K562 (cell line): ENCODE data around the gene B3GALNT2. TPM values are rescaled to one million over a fixed set of nuclear protein-coding genes. Genes with fewer than 3 reads are reported as not detected.
A peak's percentile ranks its signal among the peaks of the same experiment; 100 is the strongest.

Source experiments
- ARID4B ChIP-seq: sonication (generic); formaldehyde crosslinking; IDR thresholded peaks from 2 replicates; pipeline ENCODE4 v1.8.0; 2022; ENCODE audit warnings: mild to moderate bottlenecking, missing genetic modification reagents
- CBFB ChIP-seq: sonication (generic); formaldehyde crosslinking; IDR thresholded peaks from 2 replicates; pipeline ENCODE4 v1.4.0; 2020; ENCODE audit warnings: mild to moderate bottlenecking, missing genetic modification reagents
- CREB1 ChIP-seq, 2 experiments: sonication (generic) in 1 of 2; formaldehyde crosslinking in 1 of 2; IDR thresholded peaks; 2 replicates each; pipeline versions ENCODE4 v1.6.1 to v1.8.0; 2012 to 2022; ENCODE audit warnings: inconsistent platforms in 1 of 2, mild to moderate bottlenecking in 1 of 2, missing genetic modification reagents in 1 of 2, moderate library complexity in 1 of 2
- FOXJ3 ChIP-seq: sonication (generic); formaldehyde crosslinking; IDR thresholded peaks from 2 replicates; pipeline ENCODE4 v1.4.0; 2020; ENCODE audit warnings: mild to moderate bottlenecking, missing genetic modification reagents
- GTF2F1 ChIP-seq: IDR thresholded peaks from 2 replicates; pipeline ENCODE4 v1.6.1; 2011; ENCODE audit warnings: low read depth, low read length, improper control_type of control experiment
- JUNB ChIP-seq: fragments of 450-650 bp; formaldehyde crosslinking; conservative IDR thresholded peaks from 2 replicates; pipeline ENCODE4 v1.4.0; 2020; ENCODE audit warnings: mild to moderate bottlenecking
- MCM2 ChIP-seq: fragments of 450-650 bp; IDR thresholded peaks from 2 replicates; pipeline ENCODE4 v1.6.1; 2017; ENCODE audit warnings: low read depth, mild to moderate bottlenecking
- MYNN ChIP-seq, 2 experiments: sonication (generic); formaldehyde crosslinking in 1 of 2; IDR thresholded peaks; 2 replicates each; pipeline versions ENCODE4 v1.5.0 to v1.6.1; 2016 to 2020; ENCODE audit warnings: antibody characterized with exemption in 1 of 2, missing genetic modification reagents in 1 of 2
- NR2C1 ChIP-seq, 2 experiments: fragments of 450-650 bp; IDR thresholded peaks; 2 replicates each; pipeline ENCODE4 v1.6.1; 2017; ENCODE audit warnings: mild to moderate bottlenecking in 2 of 2, antibody characterized with exemption in 1 of 2, inconsistent platforms in 1 of 2, missing compliant biosample characterization in 1 of 2, missing genetic modification characterization in 1 of 2
- PTRF ChIP-seq: fragments of 450-650 bp; IDR thresholded peaks from 2 replicates; pipeline ENCODE4 v1.6.1; 2016; ENCODE audit warnings: mild to moderate bottlenecking, missing genetic modification characterization, missing compliant biosample characterization
- STAT5A ChIP-seq: IDR thresholded peaks from 2 replicates; pipeline ENCODE4 v1.6.1; 2012; ENCODE audit warnings: low read length, inconsistent platforms, borderline replicate concordance
- ZBTB33 ChIP-seq: sonication (generic); formaldehyde crosslinking; IDR thresholded peaks from 2 replicates; pipeline ENCODE4 v1.8.1; 2023; ENCODE audit warnings: mild to moderate bottlenecking, missing genetic modification reagents
- ZBTB8A ChIP-seq: fragments of 450-650 bp; IDR thresholded peaks from 2 replicates; pipeline ENCODE4 v1.6.1; 2018; ENCODE audit warnings: mild to moderate bottlenecking, moderate library complexity; ENCODE audit not compliant: partially characterized antibody
- ZKSCAN3 ChIP-seq: fragments of 250-450 bp; sonication (Bioruptor Pico); IDR thresholded peaks from 2 replicates; pipeline ENCODE4 v1.4.0; 2020
- ZNF133 ChIP-seq: fragments of 250-450 bp; sonication (Bioruptor Pico); IDR thresholded peaks from 2 replicates; pipeline ENCODE4 v1.4.0; 2020; ENCODE audit warnings: mild to moderate bottlenecking
- ZNF134 ChIP-seq: fragments of 250-450 bp; sonication (Bioruptor Pico); conservative IDR thresholded peaks from 2 replicates; pipeline ENCODE4 v1.4.0; 2020
- polyA plus RNA-seq, 8 experiments: library from polyadenylated mRNA; depleted of rRNA in 4 of 8; stranded (reverse) in 5 of 8; unstranded in 3 of 8; fragments of >200 nt; fragmentation: Nextera tagmentation in 2 of 8; fragmentation: Illumina TruSeq in 1 of 8; extraction: Ambion mirVana in 2 of 8; extraction: Trizol in 1 of 8; gene quantifications; 2 replicates each; pipeline versions ENCODE4 v1.2.1 to v1.2.3, GENCODE V29; 2011 to 2014; ENCODE audit warnings: inconsistent platforms in 1 of 8, missing spikeins in 1 of 8
- total RNA-seq, 7 experiments: library from RNA; depleted of rRNA in 6 of 7; stranded (reverse); fragments of >200 nt in 6 of 7; fragmentation: Illumina TruSeq in 2 of 7; extraction: Trizol in 2 of 7; gene quantifications; 2 replicates each; pipeline versions ENCODE4 v1.2.1 to v1.2.3, GENCODE V29; 2011 to 2021; ENCODE audit warnings: low replicate concordance in 1 of 7
- TF ChIP-seq, protein P1 (sequence below): fragments of 450-650 bp; IDR thresholded peaks from 2 replicates; pipeline ENCODE4 v1.6.1; 2014; ENCODE audit warnings: low read depth, mild to moderate bottlenecking, moderate library complexity, borderline replicate concordance
- TF ChIP-seq, protein P2 (sequence below), 2 experiments: fragments of 250-450 bp in 1 of 2; fragments of 450-650 bp in 1 of 2; sonication (Bioruptor Pico) in 1 of 2; IDR thresholded peaks; 2 replicates each; pipeline versions ENCODE4 v1.6.1 to v1.8.0; 2016 to 2021; ENCODE audit warnings: mild to moderate bottlenecking in 2 of 2, moderate library complexity in 2 of 2, missing compliant biosample characterization in 1 of 2, missing genetic modification characterization in 1 of 2

B3GALNT2 gene
- total and polyA plus RNA-seq, 9 of the 15 experiments (the other 6 are each of a cell fraction or from before 2014, with no cell fraction given): 2.0 to 31.7 (median 22.9) TPM

GRCh38 chr1:235504494-235505222 is 406 bp upstream of the B3GALNT2 start (continued):
- TF ChIP-seq NR2C1 (IDR thresholded peaks at IDR 0.05): peak; percentile 66
- peak; percentile 87 for TF ChIP-seq NR2C1 (tag; IDR thresholded peaks at IDR 0.05)
- TF ChIP-seq, protein P1, sequence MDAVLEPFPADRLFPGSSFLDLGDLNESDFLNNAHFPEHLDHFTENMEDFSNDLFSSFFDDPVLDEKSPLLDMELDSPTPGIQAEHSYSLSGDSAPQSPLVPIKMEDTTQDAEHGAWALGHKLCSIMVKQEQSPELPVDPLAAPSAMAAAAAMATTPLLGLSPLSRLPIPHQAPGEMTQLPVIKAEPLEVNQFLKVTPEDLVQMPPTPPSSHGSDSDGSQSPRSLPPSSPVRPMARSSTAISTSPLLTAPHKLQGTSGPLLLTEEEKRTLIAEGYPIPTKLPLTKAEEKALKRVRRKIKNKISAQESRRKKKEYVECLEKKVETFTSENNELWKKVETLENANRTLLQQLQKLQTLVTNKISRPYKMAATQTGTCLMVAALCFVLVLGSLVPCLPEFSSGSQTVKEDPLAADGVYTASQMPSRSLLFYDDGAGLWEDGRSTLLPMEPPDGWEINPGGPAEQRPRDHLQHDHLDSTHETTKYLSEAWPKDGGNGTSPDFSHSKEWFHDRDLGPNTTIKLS: peak; percentile 96
- TF ChIP-seq JUNB (CRISPR knock-in tag): peak; percentile 94
- no peak for TF ChIP-seq ZNF134
- no peak for TF ChIP-seq FOXJ3 (CRISPR knock-in tag)
- TF ChIP-seq, protein P2, sequence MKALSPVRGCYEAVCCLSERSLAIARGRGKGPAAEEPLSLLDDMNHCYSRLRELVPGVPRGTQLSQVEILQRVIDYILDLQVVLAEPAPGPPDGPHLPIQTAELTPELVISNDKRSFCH (CRISPR knock-in tag; IDR thresholded peaks at IDR 0.05): no peak
- TF ChIP-seq, protein P2 (tag; IDR thresholded peaks at IDR 0.05): peak; percentile 33; the same call in 1 of the 2 replicates
- TF ChIP-seq CREB1 (IDR thresholded peaks at IDR 0.05): peak; percentile 98
- peak; percentile 96 for TF ChIP-seq CREB1 (CRISPR knock-in tag; IDR thresholded peaks at IDR 0.05)
- TF ChIP-seq MCM2: no peak
- no peak for TF ChIP-seq PTRF (tag)
- peak; percentile 96 for TF ChIP-seq ZBTB33 (CRISPR knock-in tag)
- TF ChIP-seq MYNN (IDR thresholded peaks at IDR 0.05): no peak; the same call in none of the 2 replicates
- TF ChIP-seq MYNN (CRISPR knock-in tag; IDR thresholded peaks at IDR 0.05): no peak
- TF ChIP-seq ARID4B (CRISPR knock-in tag): peak; percentile 91
- TF ChIP-seq CBFB (CRISPR knock-in tag): peak; percentile 99
- TF ChIP-seq ZBTB8A: no peak
- no peak; the same call in 1 of the 2 replicates for TF ChIP-seq STAT5A
- no peak; the same call in 1 of the 2 replicates for TF ChIP-seq GTF2F1
- no peak for TF ChIP-seq ZKSCAN3 (CRISPR knock-in tag)
- TF ChIP-seq ZNF133 (CRISPR knock-in tag): peak; percentile 7; the same call in 1 of the 2 replicates
